Activated CD4-positive, CD25-positive, alpha-beta regulatory T cell treated with anti-CD3 and anti-CD28 coated beads, Interleukin-2, amount 50 U/mL, for 24 hours (primary cell): ENCODE results near the gene TENM3.

Experiments
- ATAC-seq, 2 donors: fragments of 150-1000 bp; cut with Tn5 transposase; one replicate each; pipeline ENCODE4 v1.10.0; 2021; ENCODE audit warnings: mild to moderate bottlenecking in 1 of 2, moderate library complexity in 1 of 2

TENM3 gene

DNA sequence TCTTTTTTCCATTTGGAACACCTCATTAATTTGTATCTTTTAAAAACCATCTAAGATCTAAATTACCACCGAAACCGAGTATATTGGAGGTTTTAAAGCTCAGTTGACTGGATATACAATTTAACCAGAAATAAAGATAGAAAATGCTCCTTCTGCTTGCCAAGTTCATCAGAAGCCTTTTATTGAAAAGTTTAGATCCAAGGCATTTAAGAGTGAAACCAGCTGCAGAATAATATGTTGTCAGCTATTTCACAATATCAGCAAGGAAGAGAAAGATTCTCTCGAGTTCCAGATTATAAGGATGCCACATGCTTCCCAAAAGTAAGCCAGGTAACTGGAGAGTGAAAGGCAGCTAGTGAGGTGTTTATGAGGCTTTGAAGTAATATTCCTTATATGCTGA is 456.6 kb downstream of the TENM3 start:
- no peak for ATAC-seq

DNA sequence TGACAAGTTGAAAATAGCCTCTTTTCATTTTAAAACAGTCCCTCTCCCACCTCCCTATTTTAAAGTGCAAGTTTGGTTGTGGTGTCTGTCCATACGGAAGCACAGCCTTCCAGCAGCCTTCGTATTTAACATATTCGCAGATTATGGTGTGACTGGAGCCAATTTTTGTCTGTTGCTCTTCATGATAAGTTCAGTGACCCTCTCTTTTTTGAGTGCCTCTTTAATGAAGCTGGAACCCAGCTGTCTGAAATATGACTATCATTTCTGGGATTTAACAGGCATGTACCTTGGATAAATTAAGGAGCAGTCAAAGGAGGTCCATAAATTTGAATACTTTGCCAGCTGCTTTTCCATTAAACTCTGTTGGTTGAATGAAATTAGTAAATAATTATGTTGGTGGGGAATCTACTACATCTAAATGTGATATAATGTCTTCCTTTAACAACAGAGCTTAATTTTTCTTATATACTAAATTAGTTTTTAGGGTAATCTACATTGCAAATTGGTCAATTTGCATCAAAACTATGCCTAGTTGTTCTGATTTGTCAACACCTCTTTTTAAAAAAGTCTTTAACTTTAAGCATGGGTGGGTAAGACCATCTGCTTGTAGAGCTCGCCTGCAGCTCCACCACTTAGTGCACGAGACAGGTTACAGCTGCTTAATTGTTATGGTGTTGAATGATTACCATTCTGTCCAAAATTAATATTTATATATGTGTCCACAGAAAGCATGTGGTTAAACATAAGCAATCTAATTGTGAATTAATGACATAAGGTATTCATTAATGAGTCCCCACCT is 457.4 kb downstream of the TENM3 start:
- no peak for ATAC-seq

GRCh38 chr4:182704077-182704476 is 460.9 kb downstream of the TENM3 start:
- no peak for ATAC-seq

- ATAC-seq: no peak
These were observed 461.7 kb downstream of the TENM3 start for GRCh38 chr4:182704948-182705347.

- no peak for ATAC-seq
These were observed 462.2 kb downstream of the TENM3 start for GRCh38 chr4:182705389-182705788.

DNA sequence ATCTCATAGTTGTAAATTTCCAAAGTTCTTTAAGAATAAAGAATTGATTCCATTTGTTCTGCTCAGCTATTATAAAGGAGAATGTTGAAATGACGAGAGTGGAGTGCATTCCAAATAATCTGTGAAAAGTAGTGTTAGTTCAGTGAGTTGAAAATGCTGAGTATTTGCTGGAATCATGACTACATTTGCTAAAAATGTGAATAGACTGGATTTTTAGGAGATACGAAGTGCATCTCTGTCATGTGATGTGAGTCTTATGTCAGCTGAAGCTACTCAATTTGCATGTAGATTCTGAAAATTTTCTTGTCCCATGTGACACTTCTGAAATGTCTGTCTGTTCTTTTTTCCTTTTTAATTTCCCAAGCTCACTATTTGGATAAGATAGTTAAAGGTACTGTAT is 468.0 kb downstream of the TENM3 start:
- no peak for ATAC-seq

DNA sequence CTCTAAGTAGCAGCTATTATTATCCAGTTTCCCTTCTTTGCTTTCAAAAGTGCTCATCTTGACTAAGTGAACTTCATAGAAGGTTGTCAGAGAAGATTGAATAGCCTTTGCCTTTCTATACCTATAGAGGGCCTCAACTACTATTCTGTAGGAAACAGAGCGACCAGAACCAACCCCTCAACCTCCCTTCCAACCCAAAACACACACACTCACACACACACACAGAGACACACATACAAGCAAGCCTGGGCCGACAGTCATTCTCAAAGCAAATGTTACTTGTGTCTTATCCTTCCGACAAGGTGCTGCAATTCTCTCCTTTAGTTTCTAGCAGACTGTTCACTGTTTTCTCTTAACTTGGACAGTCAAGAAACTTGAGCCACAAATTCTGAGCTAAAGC is 472.3 kb downstream of the TENM3 start:
- no peak for ATAC-seq

GRCh38 chr4:182716192-182716591 is 473.0 kb downstream of the TENM3 start:
- ATAC-seq: no peak

DNA sequence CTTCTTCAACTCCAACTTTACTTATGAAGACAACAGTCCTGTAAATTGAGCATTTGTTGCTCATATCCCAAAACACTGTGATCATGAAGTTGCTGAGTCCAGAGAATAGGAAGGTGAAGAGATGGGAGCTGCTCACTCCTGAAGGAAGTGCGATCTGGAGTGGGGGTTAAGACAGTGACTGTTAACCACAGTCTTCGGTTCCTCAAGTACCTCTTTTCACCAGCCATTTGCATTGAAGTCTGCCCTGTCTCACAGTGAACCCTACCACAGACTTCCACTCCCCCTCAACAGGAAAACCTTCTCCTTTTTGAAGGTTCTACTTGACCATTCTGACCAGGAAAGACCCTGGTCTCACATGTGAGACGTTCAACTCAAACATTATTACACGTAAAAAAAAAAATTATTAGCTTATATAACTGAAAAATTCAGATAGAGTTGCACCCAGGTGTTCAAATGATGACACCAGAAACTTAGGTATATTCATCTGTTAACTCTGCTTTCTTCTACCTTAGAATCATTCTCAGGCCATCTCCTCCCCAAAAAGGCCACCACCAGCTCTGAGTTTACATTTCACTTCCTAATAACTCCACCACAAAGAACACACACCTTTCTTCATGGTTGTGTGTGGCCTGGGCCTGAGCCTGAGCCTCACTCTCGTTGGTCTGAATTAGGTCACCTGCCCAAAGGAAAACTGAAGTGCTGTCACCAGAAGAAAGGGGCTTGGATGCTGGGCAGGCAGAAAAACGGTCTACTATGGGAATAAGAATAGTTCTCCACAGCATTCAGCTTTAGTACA is 474.8 kb downstream of the TENM3 start:
- no peak for ATAC-seq

DNA sequence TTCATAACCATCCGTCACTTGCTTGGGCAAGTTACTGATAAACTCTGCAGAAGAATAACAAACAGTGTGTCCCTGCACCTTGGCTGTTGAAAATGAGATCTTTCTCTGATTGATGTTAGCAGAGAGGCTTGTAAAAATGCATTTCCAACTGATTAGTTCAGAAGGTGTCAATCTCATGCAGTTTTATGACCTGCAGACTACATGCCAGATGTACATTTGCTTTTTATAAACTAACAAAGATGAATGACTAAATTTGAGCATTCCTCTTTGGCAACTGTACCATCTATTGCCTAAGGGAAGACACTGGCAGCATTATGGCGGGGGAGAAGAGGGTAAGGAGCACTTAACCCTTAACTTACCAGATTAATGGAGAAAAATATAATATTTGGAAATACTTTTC is 481.2 kb downstream of the TENM3 start:
- ATAC-seq: no peak

GRCh38 chr4:182729516-182729915 is 486.3 kb downstream of the TENM3 start:
- no peak for ATAC-seq

DNA sequence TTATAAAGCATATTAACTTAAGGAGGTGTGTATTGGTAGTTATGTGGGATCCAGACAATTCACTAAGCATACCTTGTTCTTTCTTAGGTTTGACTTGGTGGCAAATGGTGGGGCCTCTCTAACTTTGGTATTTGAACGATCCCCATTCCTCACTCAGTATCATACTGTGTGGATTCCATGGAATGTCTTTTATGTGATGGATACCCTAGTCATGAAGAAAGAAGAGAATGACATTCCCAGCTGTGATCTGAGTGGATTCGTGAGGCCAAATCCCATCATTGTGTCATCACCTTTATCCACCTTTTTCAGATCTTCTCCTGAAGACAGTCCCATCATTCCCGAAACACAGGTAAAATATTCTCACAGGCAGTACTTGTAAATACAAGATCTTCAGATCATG is 487.6 kb downstream of the TENM3 start:
- no peak for ATAC-seq

DNA sequence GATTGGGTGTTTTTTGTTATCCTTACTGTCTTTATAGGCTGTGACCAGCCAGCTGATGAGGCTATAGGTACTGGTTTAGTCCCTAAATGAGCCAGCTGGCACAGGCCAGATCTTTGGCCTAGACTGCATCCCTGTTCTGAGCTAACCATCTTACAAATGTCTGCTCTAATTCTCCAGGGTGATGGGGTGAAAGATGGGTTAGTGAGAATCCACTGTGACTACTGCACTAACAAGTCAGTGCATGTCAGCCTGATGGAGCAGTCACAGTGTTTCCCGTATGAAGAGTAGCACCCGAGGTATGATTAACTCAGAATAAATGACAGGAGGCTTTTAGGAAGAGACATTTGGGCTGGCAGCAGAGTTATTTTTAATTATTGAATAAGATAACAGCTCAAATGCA is 493.0 kb downstream of the TENM3 start:
- ATAC-seq: no peak

DNA sequence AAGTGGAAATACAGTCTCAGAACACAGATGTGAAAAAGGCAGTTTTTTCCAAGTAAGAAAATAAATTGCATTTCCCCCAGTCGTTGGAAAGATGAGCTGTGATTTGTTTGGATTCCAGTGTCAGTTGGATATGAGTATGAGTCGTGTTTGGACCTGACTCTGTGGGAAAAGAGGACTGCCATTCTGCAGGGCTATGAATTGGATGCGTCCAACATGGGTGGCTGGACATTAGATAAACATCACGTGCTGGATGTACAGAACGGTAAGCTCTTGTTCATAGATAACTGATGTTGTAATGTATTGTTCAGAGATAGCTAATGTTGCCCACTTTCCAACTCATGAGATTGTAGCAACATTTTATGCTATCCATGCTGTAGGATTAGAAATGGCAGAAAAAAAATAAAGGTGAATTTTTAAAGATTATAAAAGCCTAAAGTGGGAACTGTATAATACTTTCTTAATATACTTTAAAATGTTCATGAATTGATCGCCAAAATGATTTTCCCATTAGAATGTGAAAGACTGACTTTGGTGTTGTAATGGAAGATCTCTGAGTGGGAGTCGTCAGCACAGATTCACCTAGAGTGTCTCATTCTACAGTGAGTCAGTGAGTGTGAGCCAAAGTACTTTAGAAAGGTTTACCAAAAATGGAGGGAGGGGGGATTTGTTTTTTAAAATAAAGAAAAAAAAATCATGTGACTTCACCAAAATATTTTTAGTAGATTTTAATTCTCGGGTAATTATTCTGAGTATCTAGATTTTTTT is 495.3 kb downstream of the TENM3 start:
- no peak for ATAC-seq

GRCh38 chr4:182740256-182740655 is 497.1 kb downstream of the TENM3 start:
- no peak for ATAC-seq

- ATAC-seq: no peak
These were observed 497.9 kb downstream of the TENM3 start for GRCh38 chr4:182741054-182741453.

DNA sequence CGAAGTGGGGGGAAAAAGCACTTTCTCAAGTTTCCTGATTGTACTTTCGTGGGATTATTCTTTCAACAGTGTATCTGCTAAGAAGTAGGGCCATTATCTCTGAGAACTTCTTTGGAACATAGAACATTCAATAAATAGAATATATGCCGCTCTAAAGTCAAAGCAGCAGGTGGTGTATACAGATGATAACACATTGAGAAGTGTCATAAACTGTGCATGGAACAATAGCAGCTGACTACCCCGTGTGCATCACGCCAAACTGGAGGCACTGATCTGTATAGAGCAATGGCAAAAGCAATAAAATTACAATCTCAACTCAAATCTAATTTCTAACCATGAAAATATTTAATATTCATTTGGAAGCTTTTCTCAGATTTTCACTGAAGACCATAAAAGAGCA is 498.7 kb downstream of the TENM3 start:
- ATAC-seq: no peak

DNA sequence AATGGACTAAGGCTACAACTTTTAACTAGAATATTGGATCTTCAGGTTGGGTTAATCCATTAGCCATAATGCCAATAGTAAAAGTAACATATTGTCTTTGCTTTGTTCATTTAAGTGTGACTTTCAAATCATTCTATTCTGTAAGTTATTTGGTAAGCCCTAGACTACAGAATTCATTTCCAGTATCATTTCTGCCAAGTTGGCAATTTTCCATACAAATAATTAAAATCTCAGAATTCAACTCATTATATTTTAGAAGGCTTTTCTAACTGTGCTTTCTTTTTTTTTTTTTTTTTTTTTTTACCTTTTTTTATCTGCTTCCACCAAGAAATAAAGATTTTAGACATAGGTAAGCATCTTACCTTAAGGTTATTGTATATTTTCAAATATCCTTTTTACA is 500.6 kb downstream of the TENM3 start:
- no peak for ATAC-seq

- no peak for ATAC-seq
These were observed 502.0 kb downstream of the TENM3 start for GRCh38 chr4:182745237-182745636.

DNA sequence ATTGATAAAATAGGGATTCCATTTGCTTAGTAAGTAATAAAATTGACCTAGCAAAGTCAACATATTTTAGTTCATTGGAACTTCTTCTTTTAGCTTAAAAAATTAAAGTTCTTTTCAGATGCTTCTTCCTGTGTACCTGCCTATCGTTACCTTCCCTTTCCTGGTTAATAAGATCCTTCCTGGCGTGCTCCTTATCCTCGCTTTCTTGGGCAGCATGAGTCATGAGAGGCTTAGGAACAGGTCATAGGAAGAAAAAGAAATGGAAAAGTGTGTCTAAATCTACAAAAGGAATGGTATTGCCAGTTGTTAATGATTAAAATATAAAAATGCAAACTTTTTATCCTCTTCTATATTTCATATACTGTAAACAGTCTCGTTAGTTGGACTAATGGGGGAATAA is 503.7 kb downstream of the TENM3 start:
- no peak for ATAC-seq

DNA sequence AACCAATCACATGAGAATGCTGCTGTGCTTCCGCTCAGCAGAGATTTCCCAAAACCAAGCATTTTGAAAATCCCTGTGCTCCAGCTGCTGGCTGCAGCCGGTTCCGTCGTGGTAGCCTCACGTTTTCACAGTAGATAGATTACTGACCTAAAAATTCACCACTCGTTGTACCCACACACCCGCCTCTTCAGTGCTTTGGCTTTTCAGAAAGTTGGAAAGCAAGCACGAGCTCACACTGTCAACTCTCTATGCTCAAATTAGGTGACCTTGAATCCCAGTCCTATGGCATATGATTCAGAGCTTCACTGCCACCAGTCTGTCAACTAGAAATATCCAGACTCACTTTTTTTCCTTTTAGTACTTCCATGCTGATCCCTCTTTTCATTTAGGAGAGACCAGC is 505.1 kb downstream of the TENM3 start:
- no peak for ATAC-seq

DNA sequence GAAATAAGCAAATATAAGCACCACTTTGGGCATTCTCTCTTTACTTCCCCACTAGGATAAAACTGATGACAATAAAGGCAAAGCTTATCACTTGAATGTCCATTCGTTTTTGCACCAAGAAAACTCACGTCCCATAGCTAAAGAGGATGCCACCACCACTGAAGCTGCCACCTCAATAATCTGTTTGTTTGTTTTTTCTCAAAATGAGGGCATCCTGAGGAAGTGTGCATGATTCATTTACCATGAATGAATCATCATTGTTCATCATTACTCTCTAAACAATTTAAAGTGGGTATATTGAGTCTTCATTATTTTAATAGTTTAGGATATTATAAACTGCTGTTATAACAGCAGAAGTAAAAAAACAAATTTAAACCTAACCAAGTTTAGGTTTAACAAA is 505.7 kb downstream of the TENM3 start:
- no peak for ATAC-seq

DNA sequence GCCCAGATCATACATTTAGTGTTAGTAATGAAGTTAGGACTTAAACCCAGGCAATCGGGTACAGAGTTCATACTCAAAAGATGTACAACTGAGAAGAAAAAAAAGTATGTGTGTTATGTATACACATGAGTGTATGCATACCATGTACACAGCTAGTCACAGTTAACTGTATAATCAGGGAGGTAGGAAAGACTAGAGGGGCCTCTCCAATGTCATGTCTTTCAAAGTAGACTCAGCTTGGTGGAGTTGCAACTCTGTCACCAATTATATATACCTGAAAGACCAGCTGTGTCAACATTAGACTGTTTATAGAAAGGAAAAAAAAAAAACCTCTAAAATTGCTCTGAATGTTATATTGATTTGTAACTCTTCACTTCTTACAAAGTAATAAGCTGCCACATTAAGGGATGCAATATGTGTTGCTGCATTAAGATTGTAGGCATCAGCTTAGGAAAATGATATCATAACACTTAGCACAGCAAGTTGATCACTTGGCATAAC is 506.5 kb downstream of the TENM3 start:
- no peak for ATAC-seq
